ENCODE results near the gene TAT. TPM values are rescaled to one million over a fixed set of nuclear protein-coding genes. Genes with fewer than 3 reads are reported as not detected.

The TAT gene
- total and polyA plus RNA-seq, 3 experiments from 2014 or later: 0.06 TPM; not detected in 2

GRCh38 chr16:71555230-71555891, 21.5 kb downstream of the TAT start:
- Histone ChIP-seq H3K9me3 (ENCODE audit: low read length) (no peaks in the 10 kb centered on the region), H3K27ac (ENCODE audit: low read depth, low read length) (no peak overlapping the region), H3K4me1 (ENCODE audit: insufficient read depth, low read length) (no peaks in the 10 kb centered on the region), H3K27me3 (ENCODE audit: insufficient read depth, low read length, poor library complexity, severe bottlenecking) (no peaks in the 10 kb centered on the region), H3K4me3 (ENCODE audit: low read length) (no peak overlapping the region), H3K36me3 (ENCODE audit: insufficient read depth, low read length) (no peaks in the 10 kb centered on the region)
- H3K27me3 Mint-ChIP-seq: peaks cover 9 to 14% of the 10 kb centered on the region in 2 donors
- H3K4me1 Mint-ChIP-seq: no peaks in the 10 kb centered on the region
- CTCF ChIA-PET: interaction anchor here (0.8 to 1.2 kb wide), 2 partner anchors 10 to 13 kb away, joined by 3 to 6 read pairs; no protein-coding TSS in a partner anchor
- no peaks in the 10 kb centered on the region for H3K36me3 Mint-ChIP-seq
- POLR2A ChIA-PET: interaction anchor here (0.9 kb wide), 1 partner anchor 10 kb away, joined by 3 read pairs; no protein-coding TSS in a partner anchor
- H3K27ac Mint-ChIP-seq: no peak overlapping the region
- DNase-seq: no peak
- H3K9me3 Mint-ChIP-seq: peaks cover 0 to 2% (median 0%) of the 10 kb centered on the region in 5 donors
- no peak overlapping the region for H3K4me3 Mint-ChIP-seq

GRCh38 chr16:71552698-71553503, 24.0 kb downstream of the TAT start:
- no peak overlapping the region for H3K27ac ChIP-seq (ENCODE audit: low read depth, low read length)
- no peaks in the 10 kb centered on the region for H3K27me3 ChIP-seq (ENCODE audit: insufficient read depth, low read length, poor library complexity, severe bottlenecking)
- H3K27me3 Mint-ChIP-seq: peaks cover 17 to 26% of the 10 kb centered on the region in 2 donors
- DNase-seq: no peak
- H3K4me3 ChIP-seq (ENCODE audit: low read length): no peak overlapping the region
- no peak overlapping the region for H3K27ac Mint-ChIP-seq
- ChIA-PET POLR2A (no interaction called here), CTCF (no interaction called here)
- H3K4me3 Mint-ChIP-seq: no peak overlapping the region
- H3K9me3 ChIP-seq (ENCODE audit: low read length): no peaks in the 10 kb centered on the region
- H3K4me1 Mint-ChIP-seq: no peaks in the 10 kb centered on the region
- H3K4me1 ChIP-seq (ENCODE audit: insufficient read depth, low read length): no peaks in the 10 kb centered on the region
- no peaks in the 10 kb centered on the region for H3K36me3 ChIP-seq (ENCODE audit: insufficient read depth, low read length)
- H3K36me3 Mint-ChIP-seq: no peaks in the 10 kb centered on the region
- H3K9me3 Mint-ChIP-seq: peaks cover 0 to 2% (median 0%) of the 10 kb centered on the region in 5 donors

GRCh38 chr16:71547168-71547567, 29.7 kb downstream of the TAT start:
- Mint-ChIP-seq H3K4me3 (no peak overlapping the region), H3K9me3 (no peaks in the 10 kb centered on the region), H3K27me3 (peaks cover 12 to 30% of the 10 kb centered on the region in 2 donors), H3K27ac (no peak overlapping the region), H3K36me3 (no peaks in the 10 kb centered on the region), H3K4me1 (peaks cover 0 to 3% (median 3%) of the 10 kb centered on the region in 3 donors)
- Histone ChIP-seq H3K4me1 (ENCODE audit: insufficient read depth, low read length) (no peaks in the 10 kb centered on the region), H3K4me3 (ENCODE audit: low read length) (no peak overlapping the region), H3K27ac (ENCODE audit: low read depth, low read length) (no peak overlapping the region), H3K36me3 (ENCODE audit: insufficient read depth, low read length) (no peaks in the 10 kb centered on the region), H3K9me3 (ENCODE audit: low read length) (no peaks in the 10 kb centered on the region), H3K27me3 (ENCODE audit: insufficient read depth, low read length, poor library complexity, severe bottlenecking) (no peaks in the 10 kb centered on the region)
- no peak for DNase-seq
- ChIA-PET CTCF (interaction anchor here (1.3 kb wide), 1 partner anchor 18 kb away, joined by 6 read pairs; no protein-coding TSS in a partner anchor), POLR2A (no interaction called here)

GRCh38 chr16:71542377-71542776, 34.5 kb downstream of the TAT start:
- Mint-ChIP-seq H3K4me3 (no peak overlapping the region), H3K27me3 (peaks cover 5 to 12% of the 10 kb centered on the region in 2 donors), H3K4me1 (peaks cover 0 to 3% (median 3%) of the 10 kb centered on the region in 3 donors), H3K27ac (peak overlapping the region in 1 of 8 donors; percentile 12), H3K9me3 (no peaks in the 10 kb centered on the region), H3K36me3 (no peaks in the 10 kb centered on the region)
- Histone ChIP-seq H3K36me3 (ENCODE audit: insufficient read depth, low read length) (no peaks in the 10 kb centered on the region), H3K27ac (ENCODE audit: low read depth, low read length) (no peak overlapping the region), H3K27me3 (ENCODE audit: insufficient read depth, low read length, poor library complexity, severe bottlenecking) (no peaks in the 10 kb centered on the region), H3K4me1 (ENCODE audit: insufficient read depth, low read length) (no peaks in the 10 kb centered on the region), H3K4me3 (ENCODE audit: low read length) (no peak overlapping the region), H3K9me3 (ENCODE audit: low read length) (no peaks in the 10 kb centered on the region)
- ChIA-PET POLR2A (no interaction called here), CTCF (interaction anchor here (0.9 kb wide), 1 partner anchor 13 kb away, joined by 3 read pairs; no protein-coding TSS in a partner anchor)
- peak; percentile 24 to 65 (median 29) for DNase-seq

- ChIA-PET POLR2A (no interaction called here), CTCF (interaction anchor here (1.4 to 1.8 kb wide), 2 partner anchors 38 to 73 kb away, joined by 3 to 10 read pairs; no protein-coding TSS in a partner anchor)
- H3K9me3 ChIP-seq (ENCODE audit: low read length): no peaks in the 10 kb centered on the region
- Mint-ChIP-seq H3K36me3 (no peaks in the 10 kb centered on the region), H3K27me3 (peaks cover 7 to 10% of the 10 kb centered on the region in 2 donors), H3K4me1 (peaks cover 0 to 3% (median 3%) of the 10 kb centered on the region in 3 donors), H3K4me3 (no peak overlapping the region), H3K9me3 (no peaks in the 10 kb centered on the region), H3K27ac (no peak overlapping the region)
- peak in 1 of 5 donors; percentile 10 for DNase-seq
- no peaks in the 10 kb centered on the region for H3K4me1 ChIP-seq (ENCODE audit: insufficient read depth, low read length)
- no peak overlapping the region for H3K27ac ChIP-seq (ENCODE audit: low read depth, low read length)
- H3K36me3 ChIP-seq (ENCODE audit: insufficient read depth, low read length): no peaks in the 10 kb centered on the region
- H3K27me3 ChIP-seq (ENCODE audit: insufficient read depth, low read length, poor library complexity, severe bottlenecking): no peaks in the 10 kb centered on the region
- no peak overlapping the region for H3K4me3 ChIP-seq (ENCODE audit: low read length)
Observed at GRCh38 chr16:71537643-71538042, 39.2 kb downstream of the TAT start.

- H3K36me3 ChIP-seq (ENCODE audit: insufficient read depth, low read length): no peaks in the 10 kb centered on the region
- no peak overlapping the region for H3K27ac ChIP-seq (ENCODE audit: low read depth, low read length)
- peak overlapping the region in 2 of 8 donors; percentile 47 to 67 for H3K27ac Mint-ChIP-seq
- H3K9me3 ChIP-seq (ENCODE audit: low read length): no peaks in the 10 kb centered on the region
- peaks cover 6 to 8% of the 10 kb centered on the region in 2 donors for H3K27me3 Mint-ChIP-seq
- H3K4me1 Mint-ChIP-seq: no peaks in the 10 kb centered on the region
- no peaks in the 10 kb centered on the region for H3K4me1 ChIP-seq (ENCODE audit: insufficient read depth, low read length)
- DNase-seq: no peak
- no peaks in the 10 kb centered on the region for H3K9me3 Mint-ChIP-seq
- H3K4me3 Mint-ChIP-seq: no peak overlapping the region
- H3K4me3 ChIP-seq (ENCODE audit: low read length): no peak overlapping the region
- H3K36me3 Mint-ChIP-seq: no peaks in the 10 kb centered on the region
- H3K27me3 ChIP-seq (ENCODE audit: insufficient read depth, low read length, poor library complexity, severe bottlenecking): no peaks in the 10 kb centered on the region
- ChIA-PET CTCF (no interaction called here), POLR2A (no interaction called here)
Observed at GRCh38 chr16:71536752-71537499, 40.0 kb downstream of the TAT start.

- Histone ChIP-seq H3K36me3 (ENCODE audit: insufficient read depth, low read length) (no peaks in the 10 kb centered on the region), H3K27me3 (ENCODE audit: insufficient read depth, low read length, poor library complexity, severe bottlenecking) (no peaks in the 10 kb centered on the region), H3K27ac (ENCODE audit: low read depth, low read length) (no peak overlapping the region), H3K9me3 (ENCODE audit: low read length) (no peaks in the 10 kb centered on the region), H3K4me1 (ENCODE audit: insufficient read depth, low read length) (no peaks in the 10 kb centered on the region), H3K4me3 (ENCODE audit: low read length) (no peak overlapping the region)
- no peak for DNase-seq
- Mint-ChIP-seq H3K4me1 (no peaks in the 10 kb centered on the region), H3K27ac (no peak overlapping the region), H3K36me3 (no peaks in the 10 kb centered on the region), H3K9me3 (peaks cover 0 to 2% (median 0%) of the 10 kb centered on the region in 5 donors), H3K27me3 (peaks cover 19 to 27% of the 10 kb centered on the region in 2 donors), H3K4me3 (no peak overlapping the region)
- CTCF ChIA-PET: interaction anchor here (1.3 kb wide), 1 partner anchor 120 kb away, joined by 3 read pairs; no protein-coding TSS in a partner anchor
- POLR2A ChIA-PET: no interaction called here
Observed at GRCh38 chr16:71532366-71532765, 44.5 kb downstream of the TAT start.
